AG04450 (cell line): ENCODE results near the gene UACA. TPM values are rescaled to one million over a fixed set of nuclear protein-coding genes. Genes with fewer than 3 reads are reported as not detected.

Experiments used
- CTCF ChIA-PET: fragments of 300-600, 350-600 bp; formaldehyde crosslinking; extraction: SDS; loops from one replicate; lab custom pipeline; 2022; ENCODE audit warnings: antibody characterized with exemption, inconsistent platforms; lab: Charles Lee
- POLR2A ChIA-PET: fragments of 350-600 bp; formaldehyde crosslinking; extraction: SDS; loops from one replicate; lab custom pipeline; 2021; ENCODE audit warnings: antibody characterized with exemption, inconsistent platforms; lab: Yijun Ruan, JAX
- DNase-seq: peaks from one replicate; pipeline ENCODE4 v3.0.0-alpha.2; 2011; ENCODE audit warnings: low read depth, low spot score
- H3K27ac ChIP-seq: one replicate; pipeline ENCODE4 v1.5.1; 2012; ENCODE audit warnings: low read depth, low read length, control low read depth
- H3K27me3 ChIP-seq: one replicate; pipeline ENCODE4 v1.6.0; 2012; ENCODE audit warnings: low read length; ENCODE audit not compliant: control insufficient read depth, insufficient read depth
- H3K4me3 ChIP-seq: 2 replicates; pipeline ENCODE4 v1.5.1; 2011; ENCODE audit warnings: mild to moderate bottlenecking, low read depth, low read length, control low read depth
- H3K9me3 ChIP-seq: 2 replicates; pipeline ENCODE4 v1.5.1; 2012; ENCODE audit warnings: low read length; ENCODE audit not compliant: control insufficient read depth, insufficient read depth
- polyA plus RNA-seq: library from polyadenylated mRNA; depleted of rRNA; stranded (reverse); fragments of >200 nt; gene quantifications from 2 replicates; pipeline ENCODE4 v1.2.3, GENCODE V29; 2011
- TF ChIP-seq, protein P1 (sequence below): IDR thresholded peaks from 2 replicates; pipeline ENCODE4 v1.5.1; 2011; ENCODE audit warnings: low read depth, low read length, control low read depth, inconsistent platforms

The UACA gene
- polyA plus RNA-seq, 1 experiment = 134 TPM

DNA sequence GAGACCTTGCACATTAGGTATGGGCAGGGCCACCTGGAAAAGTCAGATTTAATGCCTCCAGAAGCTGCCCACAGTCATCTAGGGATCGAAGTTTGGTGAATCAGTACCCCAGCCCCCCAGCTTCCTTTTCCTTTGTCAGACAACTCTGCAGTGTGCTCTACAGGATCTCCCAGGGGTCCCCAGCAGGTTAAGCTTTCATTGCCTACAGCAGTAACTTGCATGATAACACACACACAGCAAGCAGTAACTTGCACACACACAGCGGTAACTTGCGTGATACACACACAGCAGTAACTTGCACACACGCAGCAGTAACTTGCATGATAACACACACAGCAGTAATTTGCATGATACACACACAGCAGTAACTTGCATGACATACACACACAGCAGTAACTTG is 131.3 kb downstream of the UACA start:
- no peaks in the 10 kb centered on the region for H3K27me3 ChIP-seq
- H3K27ac ChIP-seq = no peak overlapping the region
- no peak for DNase-seq
- H3K4me3 ChIP-seq = no peak overlapping the region
- no peaks in the 10 kb centered on the region for H3K9me3 ChIP-seq
- ChIA-PET POLR2A (no interaction called here), CTCF (no interaction called here)
- TF ChIP-seq, protein P1, sequence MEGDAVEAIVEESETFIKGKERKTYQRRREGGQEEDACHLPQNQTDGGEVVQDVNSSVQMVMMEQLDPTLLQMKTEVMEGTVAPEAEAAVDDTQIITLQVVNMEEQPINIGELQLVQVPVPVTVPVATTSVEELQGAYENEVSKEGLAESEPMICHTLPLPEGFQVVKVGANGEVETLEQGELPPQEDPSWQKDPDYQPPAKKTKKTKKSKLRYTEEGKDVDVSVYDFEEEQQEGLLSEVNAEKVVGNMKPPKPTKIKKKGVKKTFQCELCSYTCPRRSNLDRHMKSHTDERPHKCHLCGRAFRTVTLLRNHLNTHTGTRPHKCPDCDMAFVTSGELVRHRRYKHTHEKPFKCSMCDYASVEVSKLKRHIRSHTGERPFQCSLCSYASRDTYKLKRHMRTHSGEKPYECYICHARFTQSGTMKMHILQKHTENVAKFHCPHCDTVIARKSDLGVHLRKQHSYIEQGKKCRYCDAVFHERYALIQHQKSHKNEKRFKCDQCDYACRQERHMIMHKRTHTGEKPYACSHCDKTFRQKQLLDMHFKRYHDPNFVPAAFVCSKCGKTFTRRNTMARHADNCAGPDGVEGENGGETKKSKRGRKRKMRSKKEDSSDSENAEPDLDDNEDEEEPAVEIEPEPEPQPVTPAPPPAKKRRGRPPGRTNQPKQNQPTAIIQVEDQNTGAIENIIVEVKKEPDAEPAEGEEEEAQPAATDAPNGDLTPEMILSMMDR = no peak

DNA sequence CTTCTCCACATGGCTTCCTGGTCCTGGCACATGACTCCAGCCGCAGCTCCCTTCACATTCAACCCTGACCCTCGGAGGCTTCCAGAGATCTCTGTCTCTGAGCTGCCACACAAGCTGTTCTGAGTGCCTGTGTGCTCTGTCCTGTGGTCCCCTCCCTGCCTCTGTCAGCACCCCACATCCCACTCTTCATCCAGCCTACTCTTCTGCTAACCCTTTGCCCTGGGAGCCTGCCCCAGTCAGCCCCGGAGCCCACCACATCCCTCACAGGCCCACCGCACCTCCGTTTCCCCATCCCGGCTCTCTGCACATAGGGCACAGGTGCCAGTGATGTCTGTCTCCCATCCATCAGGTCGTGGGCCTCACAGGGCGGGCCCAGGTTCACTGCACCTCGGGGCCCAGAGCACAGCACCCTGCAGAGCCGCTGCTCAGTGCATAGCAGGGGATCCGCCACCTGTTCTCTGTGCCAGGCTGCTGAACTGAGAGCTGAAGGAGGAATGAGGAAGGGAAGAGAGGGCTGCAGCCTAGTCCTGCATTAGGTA is 133.6 kb downstream of the UACA start:
- DNase-seq = no peak
- Histone ChIP-seq H3K27ac (no peak overlapping the region), H3K9me3 (no peaks in the 10 kb centered on the region), H3K4me3 (no peak overlapping the region), H3K27me3 (no peaks in the 10 kb centered on the region)
- ChIA-PET CTCF (no interaction called here), POLR2A (no interaction called here)
- TF ChIP-seq, protein P1 = no peak

- H3K27ac ChIP-seq = no peak overlapping the region
- H3K9me3 ChIP-seq = peaks cover 4% of the 10 kb centered on the region
- CTCF ChIA-PET = interaction anchor here (1.1 to 1.7 kb wide), 2 partner anchors 60 to 161 kb away, joined by 3 to 4 read pairs; no protein-coding TSS in a partner anchor
- no peak for DNase-seq
- POLR2A ChIA-PET = interaction anchor here (1.1 kb wide), 1 partner anchor 23 kb away, joined by 3 read pairs; no protein-coding TSS in a partner anchor
- no peaks in the 10 kb centered on the region for H3K27me3 ChIP-seq
- TF ChIP-seq, protein P1 = no peak
- H3K4me3 ChIP-seq = no peak overlapping the region
These were observed 134.8 kb downstream of the UACA start for GRCh38 chr15:70628549-70628896.

DNA sequence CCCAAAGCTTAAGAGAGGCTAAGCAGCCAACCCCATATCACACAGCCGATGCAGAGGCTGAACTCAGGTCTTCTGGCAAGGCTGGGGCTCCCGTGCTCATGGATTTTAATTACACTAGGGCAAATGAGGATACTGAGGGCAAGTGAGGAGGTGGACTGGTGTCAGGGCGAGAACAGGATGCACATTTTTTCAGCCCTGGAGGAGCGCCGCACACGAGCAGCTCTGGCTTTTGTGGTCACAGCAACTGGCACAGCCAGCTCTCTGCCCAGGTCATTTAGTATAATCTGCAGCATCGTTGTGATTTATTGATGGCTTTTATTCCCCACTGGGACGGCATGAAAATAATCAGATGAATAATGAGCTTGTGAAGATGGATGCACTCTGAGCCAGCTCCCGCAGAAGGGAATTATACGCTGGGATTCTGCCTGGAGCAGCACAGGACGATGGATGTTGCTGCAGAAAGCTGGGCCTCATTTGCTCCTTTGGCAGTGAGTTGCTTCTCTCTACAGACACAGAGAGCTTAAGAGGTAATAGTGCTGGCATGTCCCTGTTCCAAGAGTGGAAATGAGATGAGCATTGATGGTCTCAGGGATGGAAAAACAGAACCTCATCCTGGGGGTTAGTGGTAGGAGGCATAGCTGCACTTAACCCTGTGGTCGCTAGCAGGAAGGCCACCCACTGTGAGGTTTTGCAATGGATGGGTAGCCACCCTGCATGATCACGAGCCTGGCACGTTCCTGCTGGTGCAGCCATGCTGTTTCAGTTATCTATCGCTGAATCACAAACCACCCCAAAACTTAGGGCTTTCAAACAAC is 135.4 kb downstream of the UACA start:
- Histone ChIP-seq H3K27ac (no peak overlapping the region), H3K4me3 (no peak overlapping the region), H3K9me3 (peaks cover 7% of the 10 kb centered on the region), H3K27me3 (no peaks in the 10 kb centered on the region)
- ChIA-PET CTCF (interaction anchor here (0.6 to 1.7 kb wide), 3 partner anchors 59 to 530 kb away, joined by 3 to 4 read pairs (median 3); no protein-coding TSS in a partner anchor), POLR2A (interaction anchor here (1.1 kb wide), 1 partner anchor 23 kb away, joined by 3 read pairs; no protein-coding TSS in a partner anchor)
- DNase-seq = no peak
- TF ChIP-seq, protein P1 = no peak

DNA sequence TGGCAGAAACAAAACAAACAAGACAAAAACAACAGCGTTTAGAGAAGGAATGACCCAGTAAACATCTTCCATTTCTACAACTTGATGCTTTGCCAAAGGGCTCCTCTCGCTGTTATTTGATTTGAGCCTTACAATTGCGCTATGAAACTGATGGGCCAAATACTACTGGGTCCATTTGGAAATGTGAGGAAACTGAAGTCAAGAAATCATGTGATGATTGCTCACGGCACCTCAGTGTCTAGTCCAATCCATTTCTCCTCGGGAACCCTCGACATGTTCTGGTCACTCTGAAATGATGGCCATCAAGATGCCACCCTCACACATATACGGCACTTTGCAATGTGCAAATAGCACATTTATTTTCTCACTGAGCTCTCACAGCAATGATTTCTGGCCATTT is 136.0 kb downstream of the UACA start:
- H3K4me3 ChIP-seq = no peak overlapping the region

More for the DNA sequence above, 136.0 kb downstream of the UACA start:
- CTCF ChIA-PET = interaction anchor here (0.6 to 1.7 kb wide), 3 partner anchors 58 to 529 kb away, joined by 3 to 4 read pairs (median 3); no protein-coding TSS in a partner anchor
- no peak for DNase-seq
- Histone ChIP-seq H3K27ac (no peak overlapping the region), H3K9me3 (peaks cover 7% of the 10 kb centered on the region), H3K27me3 (no peaks in the 10 kb centered on the region)
- POLR2A ChIA-PET = no interaction called here
- TF ChIP-seq, protein P1 = no peak
